Upper lobe of right lung (tissue), 1 donor: ENCODE measurements around the gene PLXNA2. TPM values are rescaled to one million over a fixed set of nuclear protein-coding genes. Genes with fewer than 3 reads are reported as not detected.

Experiments
- ATAC-seq: fragments of 200-7000 bp; cut with Tn5 transposase; one replicate; pipeline ENCODE4 v1.9.1; 2020; ENCODE audit warnings: mild to moderate bottlenecking, moderate library complexity
- DNase-seq: peaks from one replicate; pipeline ENCODE4 v3.0.0-alpha.2; 2020
- H3K27ac ChIP-seq: fragments of 200-600 bp; one replicate; pipeline ENCODE4 v1.8.0; 2022
- H3K27me3 ChIP-seq: fragments of 200-600 bp; one replicate; pipeline ENCODE4 v1.8.0; 2022; ENCODE audit warnings: mild to moderate bottlenecking
- H3K36me3 ChIP-seq: fragments of 200-600 bp; one replicate; pipeline ENCODE4 v1.8.0; 2022
- H3K4me1 ChIP-seq: fragments of 200-600 bp; one replicate; pipeline ENCODE4 v1.8.0; 2022
- H3K4me3 ChIP-seq: fragments of 200-600 bp; one replicate; pipeline ENCODE4 v1.8.0; 2022; ENCODE audit warnings: mild to moderate bottlenecking
- H3K9me3 ChIP-seq: fragments of 200-600 bp; one replicate; pipeline ENCODE4 v1.8.0; 2022
- intact Hi-C: fragments of 100-400 bp; cut with DNase I; formaldehyde crosslinking; loops from one replicate; pipeline ENCODE4 v1.11.0; 2022
- total RNA-seq: library from RNA; stranded (reverse); fragmentation: NEBNext Ultra II Directional; extraction: Animal tissue kit (Norgen Biotek cat#: 25700); gene quantifications from one replicate; pipeline ENCODE4 v1.2.1, GENCODE V29; 2021
- TF ChIP-seq, protein P1 (sequence below): fragments of 200-600 bp; IDR thresholded peaks from one replicate; pipeline ENCODE4 v1.8.0; 2022; ENCODE audit warnings: antibody characterized with exemption
- donor health status: DM: no; HTN: yes; CAD: no; lungs with severe emphysema.

PLXNA2 gene
- total RNA-seq, 1 donor from 2014 or later: 98.5 TPM

DNA sequence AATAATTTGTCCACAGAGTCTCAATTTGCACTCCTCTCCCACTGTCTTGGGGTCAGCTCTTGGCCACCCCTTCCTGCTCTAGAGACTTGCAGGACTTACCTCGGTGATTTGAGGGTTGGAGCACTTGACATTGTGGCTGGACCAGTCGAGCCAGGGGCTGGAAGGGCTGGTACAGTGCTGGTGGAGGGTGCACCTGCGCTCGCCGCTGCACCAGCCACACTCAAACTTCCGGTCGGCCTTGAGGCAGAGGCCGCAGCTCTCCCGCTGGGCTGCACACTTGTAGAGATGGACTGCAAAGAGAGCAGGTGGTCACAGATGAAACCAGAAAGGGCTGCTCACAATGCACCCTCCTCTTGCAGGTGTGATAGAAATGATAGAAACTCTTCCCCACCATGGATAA, 165.0 kb downstream of the PLXNA2 start:
- TF ChIP-seq, protein P1, sequence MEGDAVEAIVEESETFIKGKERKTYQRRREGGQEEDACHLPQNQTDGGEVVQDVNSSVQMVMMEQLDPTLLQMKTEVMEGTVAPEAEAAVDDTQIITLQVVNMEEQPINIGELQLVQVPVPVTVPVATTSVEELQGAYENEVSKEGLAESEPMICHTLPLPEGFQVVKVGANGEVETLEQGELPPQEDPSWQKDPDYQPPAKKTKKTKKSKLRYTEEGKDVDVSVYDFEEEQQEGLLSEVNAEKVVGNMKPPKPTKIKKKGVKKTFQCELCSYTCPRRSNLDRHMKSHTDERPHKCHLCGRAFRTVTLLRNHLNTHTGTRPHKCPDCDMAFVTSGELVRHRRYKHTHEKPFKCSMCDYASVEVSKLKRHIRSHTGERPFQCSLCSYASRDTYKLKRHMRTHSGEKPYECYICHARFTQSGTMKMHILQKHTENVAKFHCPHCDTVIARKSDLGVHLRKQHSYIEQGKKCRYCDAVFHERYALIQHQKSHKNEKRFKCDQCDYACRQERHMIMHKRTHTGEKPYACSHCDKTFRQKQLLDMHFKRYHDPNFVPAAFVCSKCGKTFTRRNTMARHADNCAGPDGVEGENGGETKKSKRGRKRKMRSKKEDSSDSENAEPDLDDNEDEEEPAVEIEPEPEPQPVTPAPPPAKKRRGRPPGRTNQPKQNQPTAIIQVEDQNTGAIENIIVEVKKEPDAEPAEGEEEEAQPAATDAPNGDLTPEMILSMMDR: no peak
- Histone ChIP-seq H3K27me3 (no peaks in the 10 kb centered on the region), H3K4me3 (no peak overlapping the region), H3K4me1 (no peaks in the 10 kb centered on the region), H3K9me3 (no peaks in the 10 kb centered on the region), H3K27ac (no peak overlapping the region), H3K36me3 (peaks cover 87% of the 10 kb centered on the region)
- ATAC-seq (no peak), DNase-seq (no peak)
- intact Hi-C loops: no loop called here

- H3K27ac ChIP-seq: no peak overlapping the region
- no peaks in the 10 kb centered on the region for H3K27me3 ChIP-seq
- H3K4me1 ChIP-seq: no peaks in the 10 kb centered on the region
- intact Hi-C loops: no loop called here
- H3K36me3 ChIP-seq: peaks cover 87% of the 10 kb centered on the region
- TF ChIP-seq, protein P1: no peak
- H3K9me3 ChIP-seq: no peaks in the 10 kb centered on the region
- no peak for DNase-seq
- ATAC-seq: no peak
- H3K4me3 ChIP-seq: no peak overlapping the region
Measured at GRCh38 chr1:208078752-208079151, 165.4 kb downstream of the PLXNA2 start.

- Histone ChIP-seq H3K27me3 (no peaks in the 10 kb centered on the region), H3K27ac (no peak overlapping the region), H3K36me3 (peaks cover 87% of the 10 kb centered on the region), H3K4me3 (no peak overlapping the region), H3K9me3 (no peaks in the 10 kb centered on the region), H3K4me1 (no peaks in the 10 kb centered on the region)
- intact Hi-C loops: no loop called here
- ATAC-seq (peak; percentile 9), DNase-seq (no peak)
- TF ChIP-seq, protein P1: no peak
Measured at GRCh38 chr1:208077232-208078075, 166.7 kb downstream of the PLXNA2 start.

- no peak for ATAC-seq
- TF ChIP-seq, protein P1: no peak
- DNase-seq: no peak
- no peaks in the 10 kb centered on the region for H3K4me1 ChIP-seq
- intact Hi-C loops: no loop called here
- no peak overlapping the region for H3K27ac ChIP-seq
- H3K27me3 ChIP-seq: no peaks in the 10 kb centered on the region
- H3K36me3 ChIP-seq: peaks cover 85% of the 10 kb centered on the region
- H3K9me3 ChIP-seq: no peaks in the 10 kb centered on the region
- no peak overlapping the region for H3K4me3 ChIP-seq
Measured at GRCh38 chr1:208074353-208074752, 169.8 kb downstream of the PLXNA2 start.

GRCh38 chr1:208071435-208072031, 172.7 kb downstream of the PLXNA2 start:
- ATAC-seq: peak; percentile 16
- no peak for DNase-seq
- H3K36me3 ChIP-seq: peaks cover 73% of the 10 kb centered on the region

More at GRCh38 chr1:208071435-208072031, 172.7 kb downstream of the PLXNA2 start:
- Histone ChIP-seq H3K4me1 (no peaks in the 10 kb centered on the region), H3K4me3 (no peak overlapping the region), H3K27me3 (no peaks in the 10 kb centered on the region), H3K9me3 (no peaks in the 10 kb centered on the region), H3K27ac (no peak overlapping the region)
- intact Hi-C loops: no loop called here
- TF ChIP-seq, protein P1: no peak
